Activated CD8-positive, alpha-beta memory T cell treated with anti-CD3 and anti-CD28 coated beads, Interleukin-2, amount 50 U/mL, for 1 hour (primary cell): Measurements from ENCODE around the gene SMC6.

Experiments used
- DNase-seq: peaks from one replicate; pipeline ENCODE4 v3.0.0-alpha.2; 2020; ENCODE audit errors: extremely low read depth

The SMC6 gene

GRCh38 chr2:17762451-17762850 lies 8.8 kb upstream of the SMC6 start:
- DNase-seq, result no peak

DNA sequence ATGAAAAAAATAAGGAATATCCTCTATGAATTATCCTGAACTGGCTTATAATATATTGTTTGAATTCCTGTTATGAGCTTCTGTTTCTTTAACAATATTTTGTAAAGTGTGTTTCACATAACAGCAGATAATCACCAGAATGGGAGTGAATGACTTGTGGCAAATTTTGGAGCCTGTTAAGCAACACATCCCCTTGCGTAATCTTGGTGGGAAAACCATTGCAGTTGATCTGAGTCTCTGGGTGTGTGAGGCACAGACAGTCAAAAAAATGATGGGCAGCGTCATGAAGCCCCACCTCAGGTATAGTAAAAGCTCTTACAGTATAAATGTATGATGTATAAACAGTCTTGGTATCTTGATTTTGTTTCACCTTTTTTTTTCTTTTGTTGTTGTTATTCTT lies 6.2 kb upstream of the SMC6 start:
- no peak for DNase-seq

- no peak for DNase-seq
These were observed 4.5 kb upstream of the SMC6 start for GRCh38 chr2:17758118-17758517.

GRCh38 chr2:17757321-17757720 lies 3.7 kb upstream of the SMC6 start:
- no peak for DNase-seq

- no peak for DNase-seq
These were observed 3.1 kb upstream of the SMC6 start for GRCh38 chr2:17756668-17757067.

DNA sequence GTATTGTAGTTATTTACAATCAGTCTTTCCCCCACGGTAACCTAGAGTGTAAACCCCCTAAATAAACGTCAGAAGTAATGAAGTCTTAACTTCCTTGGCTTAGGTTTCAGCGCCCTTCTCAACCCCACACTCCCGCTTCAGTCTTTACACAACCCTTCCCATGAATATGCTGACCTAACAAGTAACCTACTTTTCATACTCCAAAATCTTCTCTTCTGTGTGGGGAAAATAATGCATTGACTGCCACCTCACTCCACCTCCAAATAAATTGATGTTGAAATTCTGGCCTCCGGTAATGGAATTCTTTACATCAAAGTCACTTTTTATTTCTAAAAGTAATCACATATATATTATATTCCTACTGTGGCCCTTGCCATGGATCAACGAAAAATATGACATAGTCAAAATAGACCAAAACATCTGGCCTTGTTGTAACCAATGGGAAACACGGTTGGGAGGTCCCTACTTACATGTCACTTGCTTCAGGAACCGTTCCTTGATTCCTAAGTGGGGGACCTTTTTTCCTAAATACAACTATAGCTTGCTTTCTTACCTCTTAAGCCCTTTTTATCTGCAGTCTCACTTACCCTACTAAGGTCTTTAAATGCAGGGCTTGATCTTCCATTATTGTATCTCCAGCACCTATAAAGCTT lies 1.3 kb upstream of the SMC6 start:
- DNase-seq, result no peak

DNA sequence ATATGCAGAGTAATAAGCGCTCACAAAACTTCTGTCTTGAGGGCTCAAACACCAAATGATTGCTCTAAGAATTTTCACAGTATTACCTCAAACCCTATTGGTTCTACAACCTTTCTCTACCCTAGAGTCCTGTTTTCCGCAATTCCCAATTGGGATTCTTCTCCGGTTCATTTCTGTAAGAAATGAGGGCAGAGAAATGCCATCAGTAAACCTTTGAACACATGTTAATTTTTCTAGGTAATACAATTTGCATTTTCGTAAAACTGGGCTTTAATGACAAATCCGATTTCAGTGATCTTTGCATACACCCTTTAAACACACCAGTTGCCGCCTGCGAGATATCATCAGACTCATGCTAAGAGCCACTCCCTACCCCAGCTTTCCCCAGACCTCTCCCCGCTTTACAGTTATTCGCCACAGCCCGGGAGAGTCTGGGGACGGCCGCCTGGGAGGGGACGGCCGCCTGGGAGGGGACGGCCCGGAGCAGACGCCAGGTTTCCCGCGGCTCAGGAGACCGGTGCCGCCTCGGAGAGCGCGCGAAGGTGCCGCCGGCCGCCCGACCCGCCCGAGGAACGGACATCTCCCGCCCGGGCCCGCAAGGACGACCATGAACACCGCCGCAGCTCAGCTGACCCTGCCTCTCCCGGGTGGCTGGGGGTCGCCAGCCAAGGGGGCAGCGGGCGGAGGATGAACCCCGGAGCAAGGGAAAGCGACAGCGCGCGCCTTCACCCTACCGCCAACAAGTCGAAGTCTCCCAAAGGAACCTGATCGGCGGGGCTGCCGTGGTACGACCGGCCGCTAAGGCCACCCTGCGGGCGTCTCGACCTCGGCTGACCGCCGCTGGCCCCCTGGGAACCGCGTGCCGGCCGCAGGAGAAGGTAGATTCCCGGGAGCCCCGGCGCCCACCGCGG lies 463 bp downstream of the SMC6 start:
- DNase-seq, result no peak

GRCh38 chr2:17752246-17752645 lies 1.4 kb downstream of the SMC6 start:
- no peak for DNase-seq

DNA sequence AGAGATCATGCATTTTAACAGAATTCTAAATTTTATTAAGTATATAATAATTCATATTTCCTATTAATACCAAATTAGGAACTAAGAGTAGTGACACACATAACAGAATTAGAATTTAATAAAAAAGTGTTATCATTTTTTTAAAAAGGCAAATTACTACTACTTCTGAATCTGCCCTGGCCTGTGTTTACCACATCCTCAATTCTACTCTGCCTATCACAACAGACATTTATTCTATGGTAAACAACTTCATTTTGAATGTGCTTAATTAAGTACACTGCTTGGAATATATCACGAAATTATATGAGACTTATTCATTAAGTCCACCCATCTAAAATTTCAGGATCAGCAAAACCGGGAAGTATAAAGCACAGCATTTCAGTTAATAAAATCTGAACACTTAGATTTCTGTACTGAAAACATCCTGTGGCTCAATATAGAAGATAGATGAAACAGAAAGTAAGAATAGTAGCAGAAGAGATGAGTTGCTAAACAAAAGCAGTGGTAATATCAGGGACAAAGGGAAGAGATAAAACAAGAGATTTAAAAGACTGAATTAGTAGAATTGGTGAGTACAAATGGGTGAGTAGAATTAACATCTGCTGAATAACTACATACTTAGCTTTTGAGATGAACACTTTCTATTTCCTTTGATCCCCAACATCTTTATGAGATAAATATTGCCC lies 3.7 kb downstream of the SMC6 start:
- no peak for DNase-seq

GRCh38 chr2:17748745-17749144 lies 4.9 kb downstream of the SMC6 start:
- no peak for DNase-seq

GRCh38 chr2:17747684-17748452 lies 5.7 kb downstream of the SMC6 start:
- no peak for DNase-seq

DNA sequence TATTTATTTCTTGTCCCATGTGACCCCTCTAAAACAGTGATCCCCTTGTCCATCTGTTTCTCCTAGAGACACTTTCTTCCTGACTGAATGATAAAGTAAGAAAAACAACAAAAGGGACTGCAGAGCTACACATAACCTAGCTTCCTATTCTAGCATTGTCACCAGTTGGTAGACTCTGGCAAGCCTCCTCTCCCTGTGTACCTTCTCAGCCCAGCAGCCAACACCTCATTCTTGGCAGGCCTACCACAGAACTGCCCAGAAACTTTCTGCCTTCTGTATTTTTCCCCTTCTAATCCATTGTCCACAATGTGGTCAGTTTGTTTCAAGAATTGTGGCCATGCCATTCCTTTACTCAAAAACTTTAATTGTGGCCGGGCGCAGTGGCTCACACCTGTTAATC lies 13.4 kb downstream of the SMC6 start:
- no peak for DNase-seq

DNA sequence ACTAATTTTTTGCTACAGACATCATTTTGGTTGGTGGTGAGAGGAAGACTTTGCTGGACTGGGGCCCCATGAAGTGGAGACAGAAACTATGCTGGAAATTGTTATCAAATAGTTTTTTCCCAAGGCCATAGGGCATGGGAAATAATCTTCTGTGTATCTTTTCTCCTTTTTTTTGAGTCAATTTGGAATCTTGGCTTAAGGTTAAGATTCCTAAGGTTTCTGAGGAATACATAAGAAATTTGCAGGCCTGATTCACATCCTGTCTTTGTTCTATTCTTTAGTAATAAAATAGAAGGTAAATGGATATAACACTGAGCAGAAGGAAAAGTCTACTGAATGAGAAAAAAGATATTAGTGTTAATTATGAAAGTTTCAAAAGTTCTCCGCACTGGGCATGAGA lies 16.6 kb downstream of the SMC6 start:
- no peak for DNase-seq

DNA sequence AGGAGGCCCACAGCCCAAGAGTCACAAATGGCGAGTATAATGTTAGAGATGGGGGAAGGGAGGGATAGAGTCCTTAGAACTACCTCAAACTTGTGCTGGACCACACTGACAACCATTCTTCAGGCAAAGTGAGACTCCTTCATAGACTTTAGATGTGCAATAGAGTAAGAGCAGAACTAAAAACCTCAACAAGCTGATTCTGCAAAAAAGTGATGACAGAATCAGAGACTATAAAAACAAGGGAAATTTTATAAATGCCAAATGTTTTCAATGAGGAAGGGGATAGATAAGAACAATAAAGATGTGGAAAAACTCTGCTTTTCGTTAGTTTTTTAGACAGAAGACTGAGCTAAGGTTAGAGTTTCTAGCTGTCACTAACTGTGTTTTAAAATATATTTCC lies 17.7 kb downstream of the SMC6 start:
- no peak for DNase-seq

DNA sequence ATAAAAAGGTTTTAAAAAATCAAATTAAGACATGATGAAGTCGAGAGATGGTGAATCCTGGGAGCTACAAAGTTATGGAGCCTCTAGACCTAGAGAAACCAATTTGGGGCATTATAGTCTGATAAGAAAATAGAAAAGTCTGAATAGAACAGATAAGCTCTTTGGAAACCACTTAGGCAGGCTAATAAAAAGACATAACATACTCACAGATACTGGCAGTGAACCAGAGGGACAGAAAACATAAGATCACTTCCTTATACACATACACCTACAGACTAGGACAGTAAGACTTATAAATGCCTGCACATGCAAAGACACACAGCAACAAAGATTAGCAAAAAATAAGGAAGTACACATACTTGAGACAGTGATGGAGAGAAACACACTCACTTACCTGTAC lies 20.0 kb downstream of the SMC6 start:
- no peak for DNase-seq

- DNase-seq, result no peak
These were observed 23.7 kb downstream of the SMC6 start for GRCh38 chr2:17729880-17730279.

GRCh38 chr2:17728210-17728609 lies 25.4 kb downstream of the SMC6 start:
- no peak for DNase-seq

DNA sequence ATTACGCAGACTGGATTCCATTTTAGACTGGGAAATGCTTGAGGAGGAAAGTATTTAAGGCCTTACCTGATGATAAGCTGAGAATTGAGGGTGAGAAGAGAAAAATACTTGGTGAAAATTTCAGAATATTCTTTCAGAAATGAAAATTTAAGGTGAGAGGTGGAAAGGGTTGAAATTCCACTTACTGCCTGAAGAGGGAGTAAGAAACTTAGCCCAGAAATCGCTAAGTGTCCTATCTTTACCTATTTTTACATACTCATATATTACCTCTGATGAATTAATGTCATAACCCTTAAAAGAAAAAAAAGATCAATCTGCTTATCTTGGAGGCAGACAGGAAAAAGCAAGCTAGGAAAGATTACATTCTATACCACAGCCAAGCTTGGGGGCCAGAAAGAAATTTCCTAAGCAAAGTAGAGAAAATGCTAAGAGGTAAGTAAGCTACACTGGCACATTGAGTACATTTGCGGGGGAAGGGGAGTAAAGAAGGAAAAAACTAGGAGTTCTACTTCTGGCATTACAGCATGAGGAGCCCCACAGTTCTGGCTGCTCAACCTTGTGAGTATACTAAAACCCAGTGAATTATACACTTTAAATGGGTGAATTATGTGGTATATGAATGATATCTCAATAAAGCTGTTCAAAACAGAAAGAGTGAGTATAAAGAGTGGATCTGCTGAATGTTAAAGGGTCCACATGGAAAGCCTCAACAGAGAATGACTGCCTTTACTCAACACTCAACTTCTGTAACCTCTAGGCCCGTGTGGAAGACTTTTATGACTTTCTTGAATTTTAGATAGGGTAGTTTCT lies 33.8 kb downstream of the SMC6 start:
- DNase-seq, result no peak

- DNase-seq, result no peak
These were observed 34.9 kb downstream of the SMC6 start for GRCh38 chr2:17718689-17719088.

GRCh38 chr2:17717666-17718065 lies 35.9 kb downstream of the SMC6 start:
- no peak for DNase-seq

GRCh38 chr2:17713291-17713690 lies 40.3 kb downstream of the SMC6 start:
- no peak for DNase-seq
